GM18870 (cell line): ENCODE results near the gene ANKRD40.
"Not testable (repeated sequence)": the region's sequence is repeated elsewhere in the genome, so short reads cannot be mapped to it uniquely, and the experiment has no call there.

Experiments
- ATAC-seq: cut with Tn5 transposase; IDR thresholded peaks from one replicate; pipeline ENCODE4 v1.9.1; 2021; ENCODE audit warnings: moderate library complexity; ENCODE audit not compliant: unreplicated experiment

Gene ANKRD40

DNA sequence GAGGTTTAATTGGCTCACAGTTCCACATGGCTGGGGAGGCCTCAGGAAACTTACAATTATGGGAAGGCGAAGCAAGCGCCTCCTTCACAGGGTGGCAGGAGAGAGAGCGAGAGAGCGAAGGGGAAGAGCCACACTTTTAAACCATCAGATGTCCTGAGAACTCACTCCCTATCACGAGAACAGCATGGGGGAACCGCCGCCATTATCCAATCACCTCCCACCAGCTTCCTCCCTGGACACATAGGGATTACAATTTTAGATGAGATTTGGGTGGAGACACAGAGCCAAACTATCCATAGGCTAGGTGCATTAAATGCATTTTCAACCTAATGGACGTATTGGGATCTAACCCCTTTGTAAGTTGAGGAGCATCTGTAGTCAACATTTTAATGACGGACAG lies 4.9 kb upstream of the ANKRD40 start:
- ATAC-seq: no peak

DNA sequence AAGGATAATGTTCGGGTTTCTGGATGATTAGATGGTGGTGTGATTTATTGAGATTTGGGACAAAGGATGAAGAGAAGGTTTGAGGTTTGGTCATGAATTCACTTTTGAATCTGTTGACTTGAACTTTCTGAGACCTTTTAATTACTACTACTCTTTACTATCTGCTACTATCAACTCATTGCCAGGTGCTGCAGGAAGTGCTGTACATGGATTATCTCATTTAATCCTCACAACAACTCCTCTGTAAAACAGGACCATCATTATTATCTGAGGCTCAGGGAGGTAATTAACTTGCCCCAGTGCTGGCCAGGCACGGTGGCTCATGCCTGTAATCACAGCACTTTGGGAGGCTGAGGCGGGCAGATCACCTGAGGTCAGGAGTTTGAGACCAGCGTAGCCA lies 2.9 kb upstream of the ANKRD40 start:
- ATAC-seq: no peak

DNA sequence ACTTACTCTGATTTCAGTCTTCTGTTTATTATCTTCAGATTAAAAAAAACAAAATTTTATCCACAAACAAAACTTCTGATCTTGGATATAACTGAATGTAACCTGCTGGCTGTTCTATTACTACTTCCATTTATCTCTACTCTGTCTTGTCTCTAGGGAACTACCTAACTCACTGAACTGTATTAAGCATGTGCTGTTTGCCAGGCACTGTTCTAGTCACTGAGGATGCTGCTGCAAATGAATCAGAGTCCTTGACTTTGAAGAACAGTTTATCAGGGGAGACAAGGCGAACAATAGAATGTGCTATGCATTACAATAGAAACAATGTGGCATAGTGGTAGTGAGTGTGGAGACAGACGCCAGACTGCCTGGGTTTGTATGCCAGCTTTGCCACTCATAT lies 2.3 kb upstream of the ANKRD40 start:
- ATAC-seq: no peak

DNA sequence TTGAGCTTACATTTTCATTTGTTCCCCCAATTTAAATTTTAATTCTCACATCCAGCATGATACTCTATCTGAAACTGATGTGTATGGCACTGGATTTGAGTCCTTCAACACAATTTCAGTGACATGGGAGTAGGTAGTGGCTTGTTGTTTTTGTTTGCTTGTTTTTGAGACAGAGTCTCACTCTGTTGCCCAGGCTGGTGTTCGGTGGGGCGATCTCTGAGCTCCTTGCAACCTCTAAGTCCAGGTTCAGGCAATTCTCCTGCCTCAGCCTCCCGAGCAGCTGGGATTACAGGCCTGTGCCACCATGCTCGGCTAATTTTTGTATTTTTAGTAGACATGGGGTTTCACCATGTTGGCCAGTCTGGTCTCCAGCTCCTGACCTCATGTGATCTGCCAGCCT lies 1.3 kb upstream of the ANKRD40 start:
- not testable (repeated sequence) for ATAC-seq

DNA sequence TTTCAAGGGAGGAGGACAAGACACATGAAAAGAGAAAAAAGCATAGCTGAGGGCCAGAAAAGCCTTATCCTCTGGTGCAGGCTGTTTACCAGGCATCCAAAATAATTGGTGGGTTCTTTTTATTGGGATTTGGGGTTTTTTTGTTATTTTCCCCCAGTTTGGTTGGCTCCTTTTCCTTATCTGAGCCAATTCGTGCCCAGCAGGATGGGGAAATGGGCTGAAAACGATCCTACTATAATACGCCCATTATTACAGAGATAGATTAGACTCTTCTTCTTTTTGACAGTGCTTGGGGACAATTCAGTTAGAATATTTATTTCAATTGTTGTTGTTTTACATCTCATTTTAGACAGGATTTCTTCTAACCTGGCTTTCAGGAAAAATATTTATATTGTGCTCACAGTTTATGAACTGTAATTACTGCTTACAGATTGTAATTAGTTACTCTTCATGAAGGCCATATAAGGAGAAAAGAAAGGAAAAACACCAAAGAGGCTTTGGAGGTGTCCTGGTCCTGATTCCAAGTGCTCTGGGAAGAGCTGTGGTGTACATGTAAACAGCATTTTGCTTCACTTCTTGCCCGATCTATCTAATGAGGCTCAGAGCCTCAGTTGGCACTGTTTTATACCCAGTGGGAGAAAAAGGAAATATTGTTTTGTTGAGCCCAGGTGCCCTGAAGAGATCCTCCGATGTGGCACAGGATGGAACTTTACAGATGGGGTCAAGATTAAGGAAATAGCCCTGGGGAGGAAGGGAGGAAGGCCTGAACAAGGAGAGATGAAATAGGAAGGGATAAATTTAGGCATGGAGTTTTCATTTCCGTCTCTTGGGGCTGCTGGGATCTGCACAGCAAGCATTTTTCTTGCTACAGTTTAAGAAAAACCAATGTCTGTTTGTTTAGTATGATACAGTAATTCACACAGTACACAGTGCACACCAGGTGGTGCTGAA lies 611 bp upstream of the ANKRD40 start:
- no peak for ATAC-seq

DNA sequence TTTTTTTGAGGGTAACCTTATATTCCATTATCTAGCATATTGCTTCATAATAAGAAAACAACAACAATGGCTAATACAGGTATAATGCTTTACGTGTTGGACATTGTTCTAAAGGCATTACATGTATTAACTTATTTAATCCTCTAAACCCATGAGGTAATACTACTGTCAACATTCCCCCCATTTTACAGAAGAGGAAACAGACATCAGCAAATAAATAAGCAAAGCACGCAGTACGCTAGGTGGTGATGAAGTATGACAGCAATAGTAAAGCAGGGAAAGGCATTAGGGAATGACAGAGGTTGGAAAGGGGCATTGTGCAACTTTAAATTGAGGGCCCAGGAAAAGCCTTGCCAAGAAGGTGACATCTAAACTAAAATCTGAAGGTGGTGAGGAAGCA lies 4.6 kb downstream of the ANKRD40 start:
- no peak for ATAC-seq

DNA sequence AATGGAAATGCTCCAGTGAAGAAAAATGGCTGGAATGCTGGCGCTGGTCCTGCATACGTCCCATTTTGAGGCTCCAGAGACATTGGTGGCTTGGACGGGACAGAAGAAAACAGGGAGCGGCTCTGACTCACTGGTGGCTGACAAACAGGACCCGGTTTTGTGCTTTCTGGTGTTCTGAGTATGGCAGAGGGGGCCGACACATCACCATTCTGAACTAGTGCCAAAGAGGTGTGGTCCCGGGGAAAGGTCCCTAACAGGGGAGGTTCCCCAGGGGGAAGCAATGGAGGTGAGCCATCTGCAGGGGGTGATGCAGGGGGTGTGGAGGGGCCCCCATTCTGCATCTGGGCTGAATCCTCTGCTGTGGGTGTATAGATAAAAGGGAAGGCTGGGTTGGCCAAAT lies 8.3 kb downstream of the ANKRD40 start:
- no peak for ATAC-seq

DNA sequence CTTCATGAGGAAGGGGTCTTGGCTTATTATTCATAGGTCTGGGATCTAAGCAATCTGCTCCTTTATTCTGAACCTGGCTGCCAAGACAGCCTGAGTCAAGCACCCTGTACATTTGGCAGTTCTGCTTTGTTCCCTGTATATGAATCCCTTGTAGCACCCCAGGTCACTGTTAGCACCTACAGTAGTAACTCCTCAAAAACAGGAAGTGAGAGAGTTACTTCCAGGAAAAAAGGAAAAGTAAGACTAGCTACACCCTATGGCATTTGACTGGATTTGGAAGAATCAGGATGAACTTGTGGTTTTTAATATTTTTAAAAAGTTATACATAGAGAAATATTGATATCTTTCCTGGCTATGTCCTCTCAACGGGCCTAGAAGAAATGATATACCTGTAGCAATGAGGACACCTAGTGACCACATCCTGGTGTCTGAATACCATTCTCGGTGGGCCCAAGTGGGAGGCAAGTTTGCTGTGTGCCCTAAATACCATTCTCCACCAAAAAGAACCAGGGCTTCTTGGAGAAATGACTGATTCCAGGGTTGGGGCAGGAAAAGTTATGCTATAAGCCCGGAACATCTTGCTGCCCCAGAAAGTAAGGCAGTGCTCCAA lies 9.9 kb downstream of the ANKRD40 start:
- ATAC-seq: no peak

DNA sequence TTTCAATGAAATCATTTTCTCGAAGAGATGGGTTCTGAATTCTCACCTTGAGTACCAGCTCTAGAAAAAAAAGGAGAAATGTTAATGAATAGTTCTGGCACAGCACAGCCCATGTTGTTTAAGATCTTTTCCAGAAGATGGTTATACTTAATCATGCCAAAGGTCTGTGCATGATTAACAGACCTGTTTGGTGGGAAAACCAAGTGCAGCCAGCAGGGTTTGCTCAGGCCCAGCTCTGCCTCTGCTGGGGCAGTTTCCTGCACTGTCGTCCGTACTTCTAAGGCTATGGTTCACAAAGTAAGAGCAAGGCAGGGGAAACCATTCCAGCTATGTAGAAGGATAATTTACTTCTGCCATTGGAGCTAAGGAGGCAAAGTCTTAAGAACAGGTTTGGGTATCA lies 10.7 kb downstream of the ANKRD40 start:
- ATAC-seq: no peak

DNA sequence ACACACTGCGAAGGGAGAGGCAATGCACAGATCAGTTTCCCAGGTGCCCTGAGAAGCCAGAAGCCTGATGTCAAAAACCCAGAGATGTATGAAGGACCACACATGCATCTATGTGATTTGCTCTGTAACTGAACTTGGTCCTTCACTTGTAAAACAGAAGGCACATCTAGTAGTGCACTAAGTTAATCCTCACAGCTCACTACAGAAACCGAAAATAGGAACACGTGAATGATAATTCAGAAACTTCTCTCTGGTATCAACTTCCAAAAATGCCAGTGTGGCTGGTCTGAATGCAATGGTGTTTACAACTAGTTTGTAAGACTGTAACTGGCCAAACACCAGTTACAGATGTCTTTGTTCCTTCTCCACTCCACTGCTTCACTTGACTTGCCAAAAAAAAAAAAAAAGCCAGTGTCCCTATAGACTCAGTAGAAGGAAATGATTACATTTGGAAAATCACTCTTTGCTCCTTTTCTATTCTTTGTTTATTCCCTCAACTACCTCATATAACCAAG lies 11.3 kb downstream of the ANKRD40 start:
- ATAC-seq: no peak

DNA sequence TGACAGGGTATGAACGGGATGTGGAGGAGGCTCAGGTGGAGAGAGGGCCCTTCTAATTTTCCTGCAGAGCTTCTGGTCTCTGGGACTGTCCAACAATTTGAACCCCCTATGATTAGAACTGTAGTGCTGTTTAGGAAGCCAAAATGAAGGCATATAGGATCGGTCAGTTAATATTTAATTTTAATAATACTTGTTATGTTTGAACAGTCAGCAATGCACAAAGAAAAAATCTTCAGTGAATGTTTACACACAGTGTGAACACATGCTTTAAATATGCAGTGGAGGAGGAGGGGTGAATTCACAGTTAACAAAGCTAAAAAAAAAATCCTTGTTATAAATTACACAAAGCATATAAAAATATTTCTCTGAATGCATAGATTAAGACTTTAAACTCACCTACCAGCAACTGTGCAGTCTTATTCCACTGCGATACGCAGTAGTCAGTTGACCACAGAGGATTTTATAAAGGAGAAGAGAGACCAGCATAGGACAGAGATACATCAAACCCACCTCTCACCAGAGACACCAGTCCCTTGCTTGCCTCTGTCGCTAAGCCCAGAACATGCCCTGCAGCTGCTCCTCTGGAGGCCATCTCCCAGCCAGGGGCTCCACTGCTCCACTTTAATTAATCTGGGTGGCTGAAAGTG lies 14.6 kb downstream of the ANKRD40 start:
- ATAC-seq: no peak

DNA sequence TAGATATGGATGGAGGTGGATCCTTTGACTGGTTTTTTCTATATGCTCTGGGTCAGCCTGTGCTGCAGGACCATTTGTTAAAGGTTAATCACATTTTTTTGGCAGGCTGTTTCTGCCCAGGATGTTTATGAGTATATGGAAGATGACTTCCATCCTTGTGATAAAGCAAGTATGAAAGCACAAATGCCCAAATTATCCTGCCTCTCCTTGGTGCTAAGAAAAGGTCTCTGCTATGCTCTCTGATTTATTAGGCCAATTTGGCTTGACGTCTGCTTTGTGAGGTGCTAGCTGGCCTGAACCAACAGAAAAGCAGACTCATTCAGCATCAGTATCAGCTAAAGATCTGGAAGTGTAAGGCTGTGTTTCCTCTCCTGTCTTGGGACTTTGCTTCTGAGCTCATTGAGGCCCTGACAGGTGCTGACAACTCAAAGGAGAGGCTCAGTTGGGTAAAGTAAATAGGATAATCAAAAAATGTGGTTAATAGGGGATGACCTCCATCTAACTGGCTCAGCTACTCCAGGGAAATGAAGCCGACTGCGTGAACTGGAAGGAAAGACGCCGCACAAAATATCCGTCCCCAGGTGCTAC lies 15.2 kb downstream of the ANKRD40 start:
- no peak for ATAC-seq

DNA sequence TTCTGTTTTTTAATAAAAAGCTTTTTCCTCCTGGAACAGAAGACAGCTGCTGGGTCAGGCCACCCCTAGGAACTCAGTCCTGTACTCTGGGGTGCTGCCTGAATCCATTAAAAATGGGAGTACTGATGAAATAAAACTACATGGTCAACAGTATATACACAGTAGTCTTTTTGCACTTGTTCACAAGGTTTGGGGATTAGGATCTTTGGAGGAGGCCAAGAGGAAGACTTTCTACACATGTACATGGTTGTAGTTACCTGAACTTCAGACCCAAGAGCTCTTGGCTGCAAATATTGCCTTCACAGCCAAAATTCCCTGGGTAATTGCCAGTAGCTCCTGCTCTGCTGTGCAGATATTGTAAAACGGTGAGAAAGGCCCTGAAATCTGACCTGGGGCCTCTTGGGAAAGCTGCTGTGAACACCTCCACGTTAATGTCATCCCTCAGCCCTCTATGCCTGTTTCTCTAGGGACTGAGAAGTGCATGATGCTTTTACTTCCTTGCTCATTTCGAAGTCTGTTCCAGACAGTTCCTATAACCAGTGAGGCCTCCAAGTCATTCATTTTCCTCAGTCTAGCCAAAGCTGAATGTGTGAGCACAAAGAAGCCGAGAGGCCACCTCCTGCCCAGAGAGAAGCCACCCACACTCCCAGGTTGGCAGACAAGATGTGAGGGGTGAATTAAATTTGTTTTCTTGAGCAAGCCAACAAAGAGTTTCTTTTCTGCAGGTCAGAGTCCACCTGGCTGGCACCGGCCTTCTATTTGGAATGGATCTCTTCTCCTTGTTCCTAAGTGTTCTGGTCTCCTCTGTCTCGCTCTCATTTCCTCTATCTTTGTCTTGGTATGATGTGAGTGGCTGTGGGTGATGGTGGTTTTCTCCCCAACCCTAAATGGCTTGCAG lies 15.9 kb downstream of the ANKRD40 start:
- ATAC-seq: no peak

DNA sequence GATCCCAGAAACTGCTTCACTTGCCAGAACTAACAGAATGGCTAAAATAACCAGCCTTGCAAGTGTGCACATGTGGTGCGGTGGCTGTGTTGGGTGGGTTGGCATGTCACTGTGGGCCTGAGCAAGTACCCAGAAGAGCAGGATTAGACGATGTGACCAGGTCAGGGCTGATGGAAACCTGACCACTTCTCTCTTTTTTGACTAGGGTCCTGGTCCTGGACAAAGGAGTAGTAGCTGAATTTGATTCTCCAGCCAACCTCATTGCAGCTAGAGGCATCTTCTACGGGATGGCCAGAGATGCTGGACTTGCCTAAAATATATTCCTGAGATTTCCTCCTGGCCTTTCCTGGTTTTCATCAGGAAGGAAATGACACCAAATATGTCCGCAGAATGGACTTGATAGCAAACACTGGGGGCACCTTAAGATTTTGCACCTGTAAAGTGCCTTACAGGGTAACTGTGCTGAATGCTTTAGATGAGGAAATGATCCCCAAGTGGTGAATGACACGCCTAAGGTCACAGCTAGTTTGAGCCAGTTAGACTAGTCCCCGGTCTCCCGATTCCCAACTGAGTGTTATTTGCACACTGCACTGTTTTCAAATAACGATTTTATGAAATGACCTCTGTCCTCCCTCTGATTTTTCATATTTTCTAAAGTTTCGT lies 16.7 kb downstream of the ANKRD40 start:
- no peak for ATAC-seq

DNA sequence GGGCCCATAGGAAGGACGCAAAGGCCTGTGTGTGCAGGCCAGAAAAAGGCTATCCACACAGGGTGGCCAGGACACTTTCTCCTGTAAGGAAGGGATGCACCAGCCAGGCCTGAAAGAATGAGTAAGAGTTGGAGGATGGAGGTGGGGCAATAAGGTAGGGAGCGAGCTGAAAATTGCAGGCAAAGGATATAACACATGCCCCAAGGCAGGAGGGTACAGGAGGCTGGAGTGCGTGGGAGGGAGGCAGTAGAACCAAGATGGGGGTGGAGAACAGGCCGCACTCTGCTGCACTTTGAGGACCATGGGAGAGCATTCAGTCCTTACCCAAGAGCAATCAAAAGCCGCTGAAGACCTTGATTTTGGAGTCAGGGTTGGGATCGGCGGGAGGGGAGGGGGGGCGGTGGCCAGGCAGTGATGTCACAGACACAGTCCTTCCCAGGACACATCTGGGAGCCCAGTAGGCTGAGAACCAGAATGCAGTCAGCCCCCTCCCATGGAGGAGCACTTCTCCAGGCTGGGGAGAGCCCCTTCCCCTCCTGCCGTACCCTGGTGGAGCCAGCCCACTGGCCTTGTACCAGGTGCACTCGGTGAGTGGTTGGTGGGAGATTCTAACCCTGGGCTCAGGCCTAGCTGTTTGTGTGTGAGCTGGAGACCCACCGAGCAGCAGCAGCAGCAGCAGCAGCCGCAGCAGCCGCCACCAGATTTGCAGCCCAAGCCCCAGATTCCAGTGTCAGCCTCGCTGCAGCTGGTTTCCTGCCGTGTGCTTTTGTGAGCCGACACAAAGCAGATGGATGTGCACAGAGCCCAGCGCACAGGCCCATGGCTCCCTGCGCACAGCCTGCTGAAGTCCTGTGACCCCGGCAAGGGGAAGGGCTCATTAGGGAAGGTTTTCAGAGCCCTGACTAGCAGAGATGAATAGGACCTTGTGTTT lies 17.5 kb downstream of the ANKRD40 start:
- no peak for ATAC-seq

DNA sequence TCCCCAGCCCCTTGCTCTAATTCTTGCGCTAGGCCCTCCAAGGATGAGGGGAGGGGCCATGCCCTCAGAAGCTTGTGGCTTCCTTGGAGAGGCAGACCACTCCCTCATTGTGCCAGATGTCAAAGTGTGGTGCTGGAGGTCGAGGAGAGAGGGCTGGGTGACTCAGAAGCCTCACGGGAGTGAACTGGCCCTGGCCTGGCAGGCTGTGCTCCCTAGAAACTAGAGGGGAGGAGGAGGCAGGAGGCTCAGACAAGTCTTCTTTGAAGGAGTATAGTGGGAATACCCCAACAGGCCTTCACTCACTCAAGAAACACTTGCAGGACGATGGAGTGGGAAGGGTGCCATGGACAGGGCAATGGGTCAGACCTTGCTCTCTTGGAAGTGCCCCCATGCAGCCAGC lies 18.5 kb downstream of the ANKRD40 start:
- no peak for ATAC-seq

DNA sequence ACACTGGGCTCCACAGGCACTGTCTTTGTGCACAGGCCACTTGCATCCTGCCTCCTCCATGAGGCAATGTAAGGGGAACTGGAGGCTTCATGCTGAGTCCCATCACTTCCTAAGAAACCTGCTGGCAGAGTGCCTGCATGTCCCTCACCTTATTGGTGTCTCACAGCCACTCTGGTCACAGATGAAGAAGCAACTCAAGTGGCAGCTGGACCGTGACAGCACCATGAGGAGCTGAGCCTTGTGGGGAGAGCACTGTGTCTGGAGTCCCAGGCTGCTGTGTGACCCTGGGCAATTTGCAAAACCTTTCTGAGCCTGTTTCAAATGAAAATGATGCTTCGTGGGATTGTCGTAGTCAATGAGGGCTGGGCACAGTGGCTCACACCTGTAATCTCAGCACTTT lies 19.5 kb downstream of the ANKRD40 start:
- ATAC-seq: no peak

DNA sequence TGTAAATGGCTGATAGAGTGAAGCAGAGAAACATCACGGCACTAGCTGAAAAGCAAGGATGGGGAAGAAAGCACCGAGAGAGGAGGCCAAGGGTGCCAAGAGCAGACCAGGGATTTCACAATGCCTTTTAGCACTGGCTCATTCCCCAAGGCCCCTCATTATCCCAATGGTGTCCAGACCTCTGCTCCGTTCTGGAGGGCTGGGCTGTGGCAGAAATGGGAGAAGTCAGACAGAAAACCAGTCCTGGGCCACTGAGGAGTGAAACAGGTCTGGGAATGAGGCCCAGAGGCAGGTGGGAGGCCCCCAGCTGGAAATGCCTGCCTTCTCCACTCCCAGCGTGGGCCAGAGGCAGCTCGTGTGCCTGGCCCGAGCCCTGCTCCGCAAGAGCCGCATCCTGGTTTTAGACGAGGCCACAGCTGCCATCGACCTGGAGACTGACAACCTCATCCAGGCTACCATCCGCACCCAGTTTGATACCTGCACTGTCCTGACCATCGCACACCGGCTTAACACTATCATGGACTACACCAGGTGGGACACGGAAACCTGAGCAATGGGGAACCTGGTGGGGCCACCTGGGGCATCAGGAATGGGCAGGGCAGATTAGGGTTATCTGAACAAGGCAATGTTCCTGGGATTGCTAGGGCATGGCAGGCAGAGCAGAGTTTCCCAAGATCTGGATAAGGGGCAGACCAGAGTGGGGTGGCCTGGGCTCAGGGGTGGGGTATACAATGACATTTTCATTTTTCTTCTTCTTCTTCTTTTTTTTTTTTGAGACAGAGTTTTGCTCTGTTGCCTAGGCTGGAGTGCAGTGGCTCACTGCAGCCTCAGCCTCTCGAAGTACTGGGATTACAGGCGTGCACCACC lies 20.3 kb downstream of the ANKRD40 start:
- no peak for ATAC-seq
